ENCODE data around the gene EVC2. TPM values are rescaled to one million over a fixed set of nuclear protein-coding genes. Genes with fewer than 3 reads are reported as not detected.

Gene EVC2
- total RNA-seq, 4 donors from 2014 or later = 8.3 to 12.4 (median 9.9) TPM

DNA sequence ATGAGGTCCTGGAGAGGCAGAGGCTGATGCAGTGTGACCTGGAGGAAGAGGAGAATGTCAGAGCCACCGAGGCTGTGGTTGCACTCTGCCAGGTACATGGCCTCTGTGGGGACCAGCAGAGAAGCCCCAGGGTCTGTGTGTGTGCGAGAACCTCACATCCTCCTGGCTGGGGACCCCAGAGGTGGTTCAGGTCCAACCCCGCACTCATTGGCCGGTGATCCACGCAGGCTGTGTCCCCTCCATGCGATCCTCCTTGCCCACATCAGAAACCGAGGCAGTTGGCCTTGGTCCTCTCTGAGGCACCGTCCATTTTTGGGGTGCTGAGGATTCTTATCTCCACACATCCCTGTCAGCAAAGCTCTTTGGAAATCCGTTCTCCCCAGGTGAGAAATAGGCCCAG, 47.9 kb upstream of the EVC2 start:
- TF ChIP-seq, protein P1, sequence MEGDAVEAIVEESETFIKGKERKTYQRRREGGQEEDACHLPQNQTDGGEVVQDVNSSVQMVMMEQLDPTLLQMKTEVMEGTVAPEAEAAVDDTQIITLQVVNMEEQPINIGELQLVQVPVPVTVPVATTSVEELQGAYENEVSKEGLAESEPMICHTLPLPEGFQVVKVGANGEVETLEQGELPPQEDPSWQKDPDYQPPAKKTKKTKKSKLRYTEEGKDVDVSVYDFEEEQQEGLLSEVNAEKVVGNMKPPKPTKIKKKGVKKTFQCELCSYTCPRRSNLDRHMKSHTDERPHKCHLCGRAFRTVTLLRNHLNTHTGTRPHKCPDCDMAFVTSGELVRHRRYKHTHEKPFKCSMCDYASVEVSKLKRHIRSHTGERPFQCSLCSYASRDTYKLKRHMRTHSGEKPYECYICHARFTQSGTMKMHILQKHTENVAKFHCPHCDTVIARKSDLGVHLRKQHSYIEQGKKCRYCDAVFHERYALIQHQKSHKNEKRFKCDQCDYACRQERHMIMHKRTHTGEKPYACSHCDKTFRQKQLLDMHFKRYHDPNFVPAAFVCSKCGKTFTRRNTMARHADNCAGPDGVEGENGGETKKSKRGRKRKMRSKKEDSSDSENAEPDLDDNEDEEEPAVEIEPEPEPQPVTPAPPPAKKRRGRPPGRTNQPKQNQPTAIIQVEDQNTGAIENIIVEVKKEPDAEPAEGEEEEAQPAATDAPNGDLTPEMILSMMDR (IDR thresholded peaks at IDR 0.05) = no peak
- TF ChIP-seq POLR2AphosphoS5 (IDR thresholded peaks at IDR 0.05) (no peak), EP300 (IDR thresholded peaks at IDR 0.05) (no peak), POLR2A (IDR thresholded peaks at IDR 0.05; ENCODE audit: low read depth) (no peak)

DNA sequence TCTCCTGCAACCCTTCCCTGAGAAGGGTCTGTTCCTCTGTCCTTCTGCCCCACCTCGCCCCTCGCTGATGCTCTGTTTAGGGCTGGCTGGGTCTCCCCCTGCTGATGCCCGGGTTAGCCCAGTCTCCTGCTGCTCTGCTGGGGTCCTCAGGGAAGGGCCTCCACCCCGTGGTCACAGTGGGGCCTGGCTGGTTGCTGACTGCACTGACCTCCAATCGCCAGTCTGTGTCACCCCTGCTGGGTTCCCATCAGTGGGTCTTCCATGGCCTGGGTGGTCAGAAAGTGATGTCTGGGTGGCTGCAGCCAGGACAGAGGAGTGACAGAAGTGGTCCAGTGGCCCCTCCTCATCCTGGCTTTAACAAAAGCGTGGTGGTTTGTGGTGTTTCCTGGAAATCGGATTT, 47.3 kb upstream of the EVC2 start:
- Histone ChIP-seq H3K36me3 (peaks cover 32 to 77% (median 53%) of the 10 kb centered on the region in 4 donors), H3K27ac (replicated peaks in 1 of 4) (no peak overlapping the region), H3K4me1 (no peaks in the 10 kb centered on the region), H3K27me3 (no peaks in the 10 kb centered on the region), H3K4me3 (no peak overlapping the region), H3K9me3 (peaks cover 0 to 6% (median 0%) of the 10 kb centered on the region in 4 donors)
- TF ChIP-seq POLR2A (IDR thresholded peaks at IDR 0.05; ENCODE audit: low read depth) = no peak
- TF ChIP-seq EP300 (IDR thresholded peaks at IDR 0.05) = no peak
- no peak for TF ChIP-seq POLR2AphosphoS5 (IDR thresholded peaks at IDR 0.05)
- TF ChIP-seq, protein P1 (IDR thresholded peaks at IDR 0.05) = no peak
- 100% methylated on average over 4 of the region's 7 CpGs for WGBS
- intact Hi-C loops (cut with DNase I) = no loop called here
- DNase-seq (ENCODE audit: extremely low spot score) = no peak

More for the DNA sequence above, 47.9 kb upstream of the EVC2 start:
- peaks cover 32 to 77% (median 56%) of the 10 kb centered on the region in 4 donors for H3K36me3 ChIP-seq
- no peak overlapping the region for H3K27ac ChIP-seq (replicated peaks in 1 of 4)
- H3K9me3 ChIP-seq = peaks cover 0 to 6% (median 0%) of the 10 kb centered on the region in 4 donors
- DNase-seq (ENCODE audit: extremely low spot score) = no peak
- intact Hi-C loops (cut with DNase I) = no loop called here
- no peaks in the 10 kb centered on the region for H3K4me1 ChIP-seq
- no peaks in the 10 kb centered on the region for H3K27me3 ChIP-seq
- H3K4me3 ChIP-seq = no peak overlapping the region
- WGBS = 96% methylated on average over 8 of the region's 9 CpGs

DNA sequence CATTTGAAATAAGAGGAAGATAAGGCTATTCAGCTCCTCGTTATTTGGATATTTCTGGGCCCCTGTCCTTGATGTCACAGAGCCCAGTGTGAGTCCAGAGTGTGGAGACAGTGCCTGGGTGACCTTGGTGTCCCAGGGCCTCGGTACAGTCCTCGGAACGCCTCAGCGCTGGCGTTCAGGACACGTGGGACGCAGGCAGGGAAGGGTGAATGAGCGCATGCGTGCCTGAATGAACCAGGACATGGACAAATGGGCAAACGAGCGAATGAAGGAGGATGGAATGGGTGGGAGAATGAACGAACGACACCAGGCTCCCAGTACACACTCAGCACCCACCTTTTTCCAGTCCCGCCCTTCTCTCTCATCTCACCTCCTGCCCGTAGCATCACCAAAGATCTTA, 46.8 kb upstream of the EVC2 start:
- 96% methylated on average over 16 of the region's 16 CpGs for WGBS
- no peak for DNase-seq (ENCODE audit: extremely low spot score)
- Histone ChIP-seq H3K9me3 (peaks cover 0 to 6% (median 0%) of the 10 kb centered on the region in 4 donors), H3K4me3 (no peak overlapping the region), H3K27ac (replicated peaks in 1 of 4) (no peak overlapping the region), H3K4me1 (no peaks in the 10 kb centered on the region), H3K27me3 (no peaks in the 10 kb centered on the region), H3K36me3 (peaks cover 37 to 81% (median 56%) of the 10 kb centered on the region in 4 donors)
- intact Hi-C loops (cut with DNase I) = no loop called here
- TF ChIP-seq POLR2A (IDR thresholded peaks at IDR 0.05; ENCODE audit: low read depth) (no peak), EP300 (IDR thresholded peaks at IDR 0.05) (no peak), POLR2AphosphoS5 (IDR thresholded peaks at IDR 0.05) (no peak)
- TF ChIP-seq, protein P1 (IDR thresholded peaks at IDR 0.05) = no peak

DNA sequence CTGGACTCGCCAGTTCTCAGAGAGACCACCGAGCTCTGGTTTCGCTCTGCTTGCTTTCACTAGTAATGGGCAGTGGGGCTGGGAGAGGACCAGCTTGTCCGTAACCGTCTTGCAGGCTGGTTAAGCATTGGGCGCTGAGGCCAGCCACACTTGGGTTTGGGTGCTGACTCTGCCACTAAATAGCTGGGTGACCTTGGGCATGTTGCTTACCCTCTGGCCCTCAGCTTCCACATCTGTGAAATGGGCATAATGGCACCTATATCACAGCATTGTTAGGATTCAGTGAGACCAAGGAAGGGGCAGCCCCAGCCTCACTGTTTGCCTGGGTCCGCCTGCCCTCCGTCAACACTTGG, 46.1 kb upstream of the EVC2 start:
- Histone ChIP-seq H3K4me1 (no peaks in the 10 kb centered on the region), H3K36me3 (peaks cover 44 to 88% (median 59%) of the 10 kb centered on the region in 4 donors), H3K27me3 (no peaks in the 10 kb centered on the region), H3K4me3 (no peak overlapping the region), H3K9me3 (peaks cover 0 to 6% (median 0%) of the 10 kb centered on the region in 4 donors), H3K27ac (replicated peaks in 1 of 4) (no peak overlapping the region)
- intact Hi-C loops (cut with DNase I) = no loop called here
- TF ChIP-seq POLR2AphosphoS5 (IDR thresholded peaks at IDR 0.05) (no peak), EP300 (IDR thresholded peaks at IDR 0.05) (no peak)
- 94% methylated on average over 6 of the region's 8 CpGs for WGBS
- no peak for DNase-seq (ENCODE audit: extremely low spot score)

DNA sequence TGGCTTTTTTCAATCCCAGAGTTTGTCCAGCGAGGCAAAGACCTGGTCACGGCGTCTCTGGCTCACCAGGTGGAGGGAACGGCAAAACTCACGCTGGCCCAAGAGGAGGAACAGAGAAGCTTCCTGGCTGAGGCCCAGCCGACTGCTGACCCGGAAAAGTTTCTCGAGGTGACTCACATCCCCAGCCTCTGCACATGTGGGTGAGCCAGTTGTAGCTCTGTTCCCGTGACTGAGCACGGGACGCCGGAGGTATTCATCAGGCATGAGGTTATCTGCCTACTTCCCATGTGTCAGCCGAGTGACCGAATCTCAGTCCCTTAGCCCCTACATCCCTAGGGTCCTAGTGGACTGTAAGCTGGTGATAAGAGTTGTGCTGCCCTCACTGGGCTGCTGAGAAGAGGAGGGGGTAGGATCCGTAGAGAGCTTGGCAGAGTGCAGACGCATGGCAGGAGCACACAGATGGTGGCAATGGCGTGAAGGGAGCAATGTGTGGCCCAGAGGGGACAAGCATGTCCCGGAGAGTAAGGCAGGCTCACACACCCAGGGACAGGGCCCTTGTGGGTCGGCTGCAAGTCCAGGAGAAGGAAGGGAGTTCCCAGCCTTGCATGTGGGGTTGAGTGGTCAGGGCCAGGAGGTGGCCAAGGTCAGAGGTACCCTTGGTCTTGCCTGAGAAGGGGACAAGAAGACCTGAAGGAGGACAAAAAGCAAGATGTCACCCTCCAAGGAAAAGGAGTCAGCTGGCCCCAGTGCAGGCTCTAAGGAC, 45.6 kb upstream of the EVC2 start:
- peaks cover 46 to 94% (median 62%) of the 10 kb centered on the region in 4 donors for H3K36me3 ChIP-seq
- peaks cover 0 to 6% (median 0%) of the 10 kb centered on the region in 4 donors for H3K9me3 ChIP-seq
- intact Hi-C loops (cut with DNase I) = no loop called here
- DNase-seq (ENCODE audit: extremely low spot score) = no peak
- H3K4me3 ChIP-seq = no peak overlapping the region
- H3K27ac ChIP-seq (replicated peaks in 1 of 4) = no peak overlapping the region
- TF ChIP-seq POLR2AphosphoS5 (IDR thresholded peaks at IDR 0.05) = no peak
- no peak for TF ChIP-seq EP300 (IDR thresholded peaks at IDR 0.05)
- TF ChIP-seq POLR2A (IDR thresholded peaks at IDR 0.05; ENCODE audit: low read depth) = no peak
- TF ChIP-seq, protein P1 (IDR thresholded peaks at IDR 0.05) = no peak
- no peaks in the 10 kb centered on the region for H3K4me1 ChIP-seq
- WGBS = 83% methylated on average over 13 of the region's 19 CpGs
- no peaks in the 10 kb centered on the region for H3K27me3 ChIP-seq

Data from esophagus muscularis mucosa (tissue), 4 donors.